Islet of Langerhans (tissue), 1 donor: ENCODE results near the gene LITAF.
"Not testable (repeated sequence)": the region's sequence is repeated elsewhere in the genome, so short reads cannot be mapped to it uniquely, and the experiment has no call there.

Source experiments
- FAIRE-seq: peaks from one replicate; lab custom pipeline; 2011; peaks lifted over from hg19 to GRCh38; lab: Jason Lieb, UNC

The LITAF gene

DNA sequence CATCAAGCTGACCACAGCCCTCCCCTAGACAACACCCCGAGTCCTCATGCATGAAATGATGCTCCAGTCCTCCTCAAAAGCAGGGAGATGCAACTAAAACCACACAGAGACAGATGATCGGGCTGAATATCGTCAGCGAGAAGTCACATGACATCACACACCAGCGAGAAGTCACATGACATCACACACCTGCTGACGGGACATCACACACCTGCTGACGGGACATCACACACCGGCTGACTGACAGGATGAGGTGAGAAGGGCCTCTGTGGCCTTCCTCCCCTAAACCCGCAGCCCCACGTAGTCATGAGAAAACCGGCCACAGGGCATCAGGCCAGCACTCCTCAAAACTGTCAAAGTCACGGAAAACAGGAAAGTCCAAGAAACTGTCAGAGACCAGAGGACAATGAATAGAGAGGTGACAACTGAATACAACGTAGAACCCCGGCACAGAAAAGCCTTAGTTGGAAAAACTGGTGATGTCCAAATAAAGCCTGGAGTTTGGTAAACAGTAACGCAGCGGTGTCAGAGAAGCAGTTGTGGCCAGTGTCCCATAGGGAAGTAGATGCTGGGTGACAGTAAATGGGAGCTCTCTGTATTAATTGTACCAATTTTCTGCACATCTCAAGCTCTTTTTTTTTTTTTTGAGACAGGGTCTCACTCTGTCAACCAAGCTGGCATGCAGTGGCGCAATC, 14.3 kb downstream of the LITAF start:
- FAIRE-seq: no peak

DNA sequence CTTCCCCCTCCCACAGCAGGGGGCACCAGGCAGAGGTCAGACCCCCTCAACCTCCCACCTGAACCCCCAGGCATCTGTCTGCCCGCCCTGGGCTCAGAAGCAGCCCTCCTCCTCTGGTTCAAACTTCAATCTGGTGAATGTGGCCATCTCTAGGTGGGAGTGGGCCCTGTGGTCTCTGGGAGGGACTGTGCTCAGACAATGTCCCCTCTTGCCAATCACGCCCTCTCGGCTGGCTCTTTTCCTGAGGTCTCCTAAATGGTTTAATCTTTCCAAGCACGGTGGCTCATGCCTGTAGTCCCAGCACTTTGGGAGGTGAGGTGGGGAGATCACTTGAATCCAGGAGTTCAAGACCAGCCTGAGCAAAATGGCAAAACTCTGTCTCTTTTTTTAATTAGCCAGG, 15.2 kb downstream of the LITAF start:
- FAIRE-seq: no peak

DNA sequence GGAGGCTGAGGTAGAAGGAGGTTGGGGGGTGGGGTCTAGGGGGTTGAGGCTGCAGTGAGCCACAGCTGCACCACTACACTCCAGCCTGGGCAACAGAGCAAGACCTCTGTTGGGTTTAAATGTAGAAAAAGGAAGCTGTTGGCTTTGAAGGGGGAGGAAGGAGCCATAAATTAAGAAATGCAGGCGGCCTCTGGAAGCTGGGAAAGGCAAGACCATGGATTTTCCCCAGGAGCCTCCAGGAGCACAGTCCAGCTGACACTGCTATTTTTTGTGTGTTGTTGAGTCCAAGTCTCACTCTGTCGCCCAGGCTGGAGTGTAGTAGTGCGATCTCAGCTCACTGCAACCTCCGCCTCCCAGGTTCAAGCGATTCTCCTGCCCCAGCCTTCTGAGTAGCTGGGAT, 15.9 kb downstream of the LITAF start:
- no peak for FAIRE-seq

DNA sequence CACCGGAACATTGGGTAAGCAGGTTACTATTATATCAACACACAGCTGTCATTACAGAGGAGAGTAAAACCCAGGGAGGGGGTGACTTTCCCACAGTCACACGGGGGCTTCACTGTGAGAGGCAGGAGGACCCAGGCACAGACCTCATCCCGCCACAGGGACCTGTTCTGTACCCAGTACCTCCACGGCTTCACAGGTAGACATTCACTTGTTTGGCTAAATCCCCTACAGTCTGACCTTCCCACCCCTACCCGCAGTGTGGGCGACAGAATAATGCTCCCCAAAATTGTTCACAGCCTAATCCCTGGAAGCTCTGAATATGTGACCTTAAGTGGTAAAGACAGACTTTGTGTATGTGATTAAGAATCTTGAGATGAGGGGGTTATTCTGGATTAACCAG, 16.5 kb downstream of the LITAF start:
- FAIRE-seq: no peak

DNA sequence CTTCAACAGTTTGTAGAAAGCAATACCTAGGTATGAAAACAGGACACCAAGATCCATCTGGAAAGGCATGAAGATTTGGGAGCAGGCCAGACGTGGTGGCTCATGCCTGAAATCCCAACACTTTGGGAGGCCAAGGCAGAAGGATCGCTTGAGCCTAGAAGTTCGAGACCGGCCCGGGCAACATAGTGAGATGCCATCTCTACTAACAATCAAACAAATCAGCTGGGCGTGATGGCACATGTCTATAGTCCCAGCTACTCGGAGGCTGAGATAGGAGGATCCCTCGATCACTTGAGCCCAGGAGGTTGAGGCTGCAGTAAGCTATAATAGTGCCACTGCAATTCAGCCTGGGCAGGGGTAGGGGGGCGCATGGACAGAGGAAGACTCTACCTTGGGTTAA, 20.3 kb downstream of the LITAF start:
- no peak for FAIRE-seq

- no peak for FAIRE-seq
These were observed 21.1 kb downstream of the LITAF start for GRCh38 chr16:11565665-11566064.

GRCh38 chr16:11564046-11564926, 22.4 kb downstream of the LITAF start:
- no peak for FAIRE-seq

GRCh38 chr16:11563493-11564040, 23.2 kb downstream of the LITAF start:
- no peak for FAIRE-seq

DNA sequence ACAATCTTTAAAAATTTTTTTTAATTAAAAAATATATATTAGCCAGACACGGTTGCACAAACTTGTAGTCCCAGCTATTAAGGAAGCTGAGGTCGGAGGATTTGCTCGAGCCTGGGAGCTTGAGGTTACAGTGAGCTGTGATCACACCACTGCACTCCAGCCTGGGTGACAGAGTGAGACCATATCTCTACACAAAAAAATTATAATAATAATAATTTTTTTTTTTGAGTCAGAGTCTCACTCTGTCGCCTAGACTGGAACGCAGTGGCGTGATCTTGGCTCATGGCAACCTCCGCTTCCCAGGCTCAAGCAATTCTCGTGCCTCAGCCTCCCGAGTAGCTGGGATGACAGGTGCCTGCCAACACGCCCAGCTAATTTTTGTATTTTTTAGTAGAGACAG, 23.8 kb downstream of the LITAF start:
- FAIRE-seq: no peak

- FAIRE-seq: no peak
These were observed 24.3 kb downstream of the LITAF start for GRCh38 chr16:11562411-11562810.

DNA sequence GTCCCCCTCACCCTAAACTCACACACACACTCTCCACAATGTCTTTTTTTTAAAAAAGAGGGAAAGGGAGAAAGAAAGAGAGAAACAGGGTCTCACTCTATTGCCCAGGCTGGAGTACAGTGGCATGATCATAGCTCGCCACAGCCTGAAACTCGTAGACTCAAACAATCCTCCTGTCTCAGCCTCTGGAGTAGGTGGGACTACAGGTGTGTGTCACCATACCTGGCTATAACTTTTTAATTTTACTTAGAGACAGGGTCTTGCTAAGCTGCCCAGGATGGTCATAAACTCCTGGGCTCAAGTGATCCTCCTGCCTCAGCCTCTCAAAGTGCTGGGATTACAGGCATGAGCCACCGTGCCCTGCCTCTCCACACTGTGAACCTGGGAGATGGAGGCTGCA, 24.9 kb downstream of the LITAF start:
- FAIRE-seq: no peak

- no peak for FAIRE-seq
These were observed 25.3 kb downstream of the LITAF start for GRCh38 chr16:11561454-11561805.

- no peak for FAIRE-seq
These were observed 25.8 kb downstream of the LITAF start for GRCh38 chr16:11560701-11561453.

- FAIRE-seq: not testable (repeated sequence)
These were observed 28.4 kb downstream of the LITAF start for GRCh38 chr16:11558308-11558823.

GRCh38 chr16:11557801-11558200, 28.9 kb downstream of the LITAF start:
- no peak for FAIRE-seq

DNA sequence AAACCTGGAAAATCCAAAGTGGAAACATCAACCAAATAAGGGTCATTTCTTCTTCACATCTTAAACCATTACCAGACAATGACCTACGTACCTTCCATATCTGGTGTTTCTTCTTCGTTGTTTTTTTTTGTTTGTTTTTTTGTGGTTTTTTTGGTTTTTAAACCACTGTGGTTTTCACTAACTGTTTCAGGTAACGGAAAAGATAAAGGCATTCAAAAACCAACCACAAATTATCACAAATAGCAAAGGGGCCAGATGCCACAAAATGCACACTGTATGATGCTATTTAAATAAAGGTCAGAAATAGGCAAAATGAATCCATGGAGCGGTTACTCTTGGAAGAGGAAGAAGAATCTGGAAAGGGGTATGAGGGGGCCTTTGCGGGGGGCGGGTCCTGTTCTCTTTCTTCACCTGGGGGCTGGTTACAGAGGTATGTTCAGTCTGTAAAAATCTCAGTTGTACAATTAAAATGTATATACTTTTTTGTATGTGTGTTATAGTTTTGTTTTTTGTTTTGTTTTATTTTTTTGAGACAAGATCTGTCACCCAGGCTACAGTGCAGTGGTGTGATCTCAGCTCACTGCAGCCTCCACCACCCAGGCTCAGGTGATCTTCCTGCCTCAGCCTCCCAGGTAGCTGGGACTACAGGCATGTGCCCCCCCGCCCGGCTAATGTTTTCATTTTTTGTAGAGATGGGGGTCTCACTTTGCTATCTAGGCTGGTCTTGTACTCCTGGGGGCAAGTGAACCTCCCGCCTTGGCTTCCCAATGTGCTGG, 29.6 kb downstream of the LITAF start:
- FAIRE-seq: no peak

DNA sequence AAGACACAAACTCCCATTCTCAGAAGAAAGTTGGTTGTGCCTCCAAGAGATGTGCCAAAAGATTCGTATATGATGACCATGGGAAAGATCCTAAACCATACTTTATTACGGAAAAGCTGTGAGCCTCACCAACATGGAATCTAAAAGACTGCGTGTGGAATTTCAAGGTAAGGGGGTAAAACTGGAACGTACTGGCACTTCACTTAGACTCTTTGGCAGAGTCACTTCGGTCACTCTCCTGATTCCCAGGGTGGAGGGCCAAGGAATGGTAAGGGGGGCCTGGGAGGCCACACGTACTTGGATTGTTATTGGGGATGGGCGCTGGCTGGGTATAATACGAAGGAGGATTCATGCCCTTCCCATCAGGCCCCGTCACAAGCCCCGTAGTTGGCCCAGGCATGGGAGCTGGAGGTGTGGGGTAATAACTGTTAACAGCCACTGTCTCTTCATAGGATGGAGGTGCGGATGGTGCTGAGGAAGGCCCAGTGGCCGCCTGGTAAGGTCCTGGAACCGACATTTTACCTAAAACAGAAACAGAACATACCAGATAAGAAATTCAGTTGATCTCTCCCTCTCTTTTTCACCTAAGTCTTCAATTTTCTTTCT, 30.4 kb downstream of the LITAF start:
- FAIRE-seq: no peak

- no peak for FAIRE-seq
These were observed 32.7 kb downstream of the LITAF start for GRCh38 chr16:11554053-11554452.

GRCh38 chr16:11553371-11553770, 33.3 kb downstream of the LITAF start:
- no peak for FAIRE-seq

DNA sequence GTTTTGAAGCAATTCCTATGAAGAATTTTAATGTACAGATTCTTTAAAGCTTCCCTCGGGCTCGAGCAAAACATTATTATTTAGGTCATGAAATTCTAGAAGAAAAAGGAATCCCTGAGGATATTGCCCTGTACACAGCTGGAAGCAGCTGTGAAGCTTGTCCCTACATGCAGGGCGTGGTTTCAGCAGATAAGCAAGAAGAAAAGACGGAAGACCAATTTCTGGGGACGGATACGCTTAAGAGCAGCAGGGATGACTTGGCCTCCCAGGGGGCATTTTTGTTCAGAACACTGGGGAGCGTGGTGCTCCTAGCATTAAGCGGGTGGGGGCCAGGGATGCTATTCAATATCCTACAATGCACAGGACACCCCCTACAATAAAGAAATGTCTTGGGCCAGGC, 34.3 kb downstream of the LITAF start:
- no peak for FAIRE-seq

- no peak for FAIRE-seq
These were observed 34.9 kb downstream of the LITAF start for GRCh38 chr16:11551842-11552241.
